Tibial nerve (tissue), 4 donors: ENCODE results near the gene ZBTB2. TPM values are rescaled to one million over a fixed set of nuclear protein-coding genes. Genes with fewer than 3 reads are reported as not detected.
"Not testable (repeated sequence)": the region's sequence is repeated elsewhere in the genome, so short reads cannot be mapped to it uniquely, and the experiment has no call there.

Experiments
- DNase-seq, 2 donors: peaks; one replicate each; pipeline ENCODE4 v3.0.0-alpha.2; 2019; ENCODE audit warnings: low spot score in 2 of 2
- H3K27ac ChIP-seq, 4 donors: fragments of 200-600 bp; sonication (generic) in 3 of 4; one replicate each; pipeline ENCODE4 v1.5.1; 2017 to 2019; ENCODE audit warnings: mild to moderate bottlenecking in 1 of 4
- H3K27me3 ChIP-seq, 2 donors: fragments of 200-600 bp; sonication (generic) in 1 of 2; one replicate each; pipeline versions ENCODE4 v1.5.1 to v1.6.0; 2017 to 2019
- H3K36me3 ChIP-seq, 3 donors: fragments of 200-600 bp; sonication (generic); one replicate each; pipeline ENCODE4 v1.5.1; 2018 to 2019
- H3K4me1 ChIP-seq, 4 donors: fragments of 200-600 bp; sonication (generic) in 3 of 4; one replicate each; pipeline ENCODE4 v1.5.1; 2017 to 2019
- H3K4me3 ChIP-seq, 4 donors: fragments of 200-600 bp; sonication (generic) in 3 of 4; one replicate each; pipeline ENCODE4 v1.5.1; 2017 to 2019; ENCODE audit warnings: mild to moderate bottlenecking in 1 of 4, moderate library complexity in 1 of 4
- H3K9me3 ChIP-seq, 4 donors: fragments of 200-600 bp; sonication (generic) in 3 of 4; one replicate each; pipeline ENCODE4 v1.5.1; 2017 to 2019
- EP300 ChIP-seq, 2 donors: sonication (generic); formaldehyde crosslinking; IDR thresholded peaks; one replicate each; pipeline ENCODE4 v1.6.1; 2017; ENCODE audit warnings: antibody characterized with exemption in 2 of 2, mild to moderate bottlenecking in 1 of 2
- POLR2A ChIP-seq, 2 donors: fragments of 450-650 bp; IDR thresholded peaks; one replicate each; pipeline ENCODE4 v1.6.1; 2017; ENCODE audit warnings: antibody characterized with exemption in 2 of 2, mild to moderate bottlenecking in 2 of 2, moderate library complexity in 2 of 2
- whole genome bisulfite sequencing, 2 donors: methylation state at CpG; one replicate each; pipeline ENCODE4 v1.1.5; 2018; 5-methylcytosine and 5-hydroxymethylcytosine counted together
- total RNA-seq, 4 donors: library from RNA; depleted of rRNA; stranded (reverse); fragments of >200 nt; gene quantifications; one replicate each; pipeline ENCODE4 v1.1.0, GENCODE V29; 2016
- TF ChIP-seq, protein P1 (sequence below), 5 experiments: fragments of 200-600 bp in 3 of 5; fragments of 450-650 bp in 2 of 5; sonication (generic) in 3 of 5; IDR thresholded peaks; one replicate each; pipeline ENCODE4 v1.5.1; 2016 to 2019; ENCODE audit warnings: antibody characterized with exemption in 5 of 5, mild to moderate bottlenecking in 3 of 5, moderate library complexity in 2 of 5

The ZBTB2 gene
- total RNA-seq, 4 donors from 2014 or later: 5.7 to 13.8 (median 10.2) TPM

DNA sequence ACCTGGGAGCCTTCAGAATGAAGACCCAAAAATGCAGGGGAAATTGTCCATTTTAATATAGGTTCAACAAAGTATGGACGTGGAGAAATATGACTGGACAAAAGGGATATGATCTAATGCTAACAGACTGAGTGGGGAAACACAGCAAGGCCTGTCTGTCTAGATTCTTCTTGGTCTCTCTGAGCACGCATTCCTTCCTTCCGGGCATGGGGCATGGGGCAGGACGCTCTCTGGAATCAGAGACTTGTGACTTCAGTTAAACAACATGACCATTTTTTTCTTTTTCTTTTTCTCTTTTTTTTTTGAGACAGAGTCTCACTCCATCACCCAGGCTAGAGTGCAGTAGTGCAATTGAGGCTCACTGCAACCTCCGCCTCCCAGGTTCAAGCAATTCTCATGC, 31.9 kb downstream of the ZBTB2 start:
- Histone ChIP-seq H3K27me3 (no peaks in the 10 kb centered on the region), H3K27ac (no peak overlapping the region), H3K9me3 (no peaks in the 10 kb centered on the region), H3K36me3 (peaks cover 0 to 45% (median 0%) of the 10 kb centered on the region in 3 donors), H3K4me1 (peaks cover 0 to 21% (median 8%) of the 10 kb centered on the region in 4 donors), H3K4me3 (no peak overlapping the region)
- TF ChIP-seq POLR2A (IDR thresholded peaks at IDR 0.05) (no peak), EP300 (IDR thresholded peaks at IDR 0.05) (no peak)
- TF ChIP-seq, protein P1, sequence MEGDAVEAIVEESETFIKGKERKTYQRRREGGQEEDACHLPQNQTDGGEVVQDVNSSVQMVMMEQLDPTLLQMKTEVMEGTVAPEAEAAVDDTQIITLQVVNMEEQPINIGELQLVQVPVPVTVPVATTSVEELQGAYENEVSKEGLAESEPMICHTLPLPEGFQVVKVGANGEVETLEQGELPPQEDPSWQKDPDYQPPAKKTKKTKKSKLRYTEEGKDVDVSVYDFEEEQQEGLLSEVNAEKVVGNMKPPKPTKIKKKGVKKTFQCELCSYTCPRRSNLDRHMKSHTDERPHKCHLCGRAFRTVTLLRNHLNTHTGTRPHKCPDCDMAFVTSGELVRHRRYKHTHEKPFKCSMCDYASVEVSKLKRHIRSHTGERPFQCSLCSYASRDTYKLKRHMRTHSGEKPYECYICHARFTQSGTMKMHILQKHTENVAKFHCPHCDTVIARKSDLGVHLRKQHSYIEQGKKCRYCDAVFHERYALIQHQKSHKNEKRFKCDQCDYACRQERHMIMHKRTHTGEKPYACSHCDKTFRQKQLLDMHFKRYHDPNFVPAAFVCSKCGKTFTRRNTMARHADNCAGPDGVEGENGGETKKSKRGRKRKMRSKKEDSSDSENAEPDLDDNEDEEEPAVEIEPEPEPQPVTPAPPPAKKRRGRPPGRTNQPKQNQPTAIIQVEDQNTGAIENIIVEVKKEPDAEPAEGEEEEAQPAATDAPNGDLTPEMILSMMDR (IDR thresholded peaks at IDR 0.05): no peak
- no peak for DNase-seq
- WGBS, 2 donors: 69 to 70% methylated on average over 5 of the region's 5 CpGs

DNA sequence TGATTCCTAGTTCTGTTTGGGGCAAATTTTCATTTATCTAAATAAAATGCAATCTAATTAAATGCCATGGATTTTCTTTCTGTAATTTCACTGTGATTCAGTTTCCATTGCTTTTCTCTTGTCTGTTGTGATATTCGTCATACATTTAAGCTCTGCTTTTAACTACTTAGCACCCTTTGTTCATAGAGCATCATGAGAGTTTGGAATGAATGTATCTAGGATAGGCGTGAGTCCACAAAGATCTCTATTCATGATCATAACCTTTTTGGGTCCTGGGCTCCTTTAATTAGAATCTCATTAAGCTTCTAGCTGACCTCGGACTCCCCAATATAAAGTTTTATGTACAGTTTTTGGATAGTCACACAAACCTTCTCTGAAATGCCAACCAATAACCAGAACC, 32.9 kb downstream of the ZBTB2 start:
- peaks cover 0 to 54% (median 0%) of the 10 kb centered on the region in 3 donors for H3K36me3 ChIP-seq
- no peak for TF ChIP-seq EP300 (IDR thresholded peaks at IDR 0.05)
- TF ChIP-seq POLR2A (IDR thresholded peaks at IDR 0.05): no peak
- TF ChIP-seq, protein P1 (IDR thresholded peaks at IDR 0.05): no peak
- no peaks in the 10 kb centered on the region for H3K9me3 ChIP-seq
- no peak overlapping the region for H3K4me3 ChIP-seq
- peak overlapping the region in 1 of 4 donors; percentile 12 for H3K27ac ChIP-seq
- H3K27me3 ChIP-seq: no peaks in the 10 kb centered on the region
- 41 to 48% methylated on average over 3 of the region's 3 CpGs for WGBS, 2 donors
- peaks cover 0 to 21% (median 8%) of the 10 kb centered on the region in 4 donors for H3K4me1 ChIP-seq
- no peak for DNase-seq

DNA sequence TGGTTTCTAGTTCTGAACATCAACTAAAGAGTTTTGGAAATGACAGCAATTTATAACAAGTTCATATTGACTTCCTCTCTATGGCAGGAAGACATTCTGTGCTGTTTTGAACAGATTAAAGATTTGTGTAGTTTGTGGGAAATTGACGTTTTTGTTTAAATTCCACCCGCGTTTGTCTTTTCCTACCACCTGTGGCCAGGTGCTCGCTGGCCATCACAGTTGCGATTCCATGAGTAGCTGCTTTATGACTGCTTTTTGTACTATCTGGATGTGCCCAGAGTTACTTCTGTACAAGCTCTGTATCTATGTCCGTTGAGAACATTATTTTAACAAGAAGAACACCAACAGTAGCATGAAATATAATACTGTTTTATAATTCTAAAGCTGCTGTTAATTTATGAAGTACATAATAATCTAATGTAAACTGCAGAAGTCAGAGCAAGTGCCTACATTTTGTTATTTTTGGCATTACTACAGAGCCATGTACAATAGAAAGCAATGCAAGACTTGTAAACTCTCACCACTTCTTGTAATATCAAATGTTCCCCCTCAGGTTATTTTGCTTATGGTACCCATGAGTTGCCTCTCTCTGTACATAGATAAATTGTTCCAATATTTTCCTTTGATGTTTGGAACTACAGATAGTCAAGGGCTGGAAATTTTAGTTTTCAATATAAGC, 33.5 kb downstream of the ZBTB2 start:
- WGBS, 2 donors: 72 to 74% methylated on average over 6 of the region's 6 CpGs
- Histone ChIP-seq H3K27me3 (no peaks in the 10 kb centered on the region), H3K4me3 (no peak overlapping the region), H3K9me3 (no peaks in the 10 kb centered on the region), H3K27ac (peak overlapping the region in 1 of 4 donors; percentile 70), H3K4me1 (peaks cover 0 to 21% (median 8%) of the 10 kb centered on the region in 4 donors), H3K36me3 (peaks cover 0 to 56% (median 0%) of the 10 kb centered on the region in 3 donors)
- TF ChIP-seq POLR2A (IDR thresholded peaks at IDR 0.05) (no peak), EP300 (IDR thresholded peaks at IDR 0.05) (no peak)
- TF ChIP-seq, protein P1 (IDR thresholded peaks at IDR 0.05): no peak
- DNase-seq: no peak

DNA sequence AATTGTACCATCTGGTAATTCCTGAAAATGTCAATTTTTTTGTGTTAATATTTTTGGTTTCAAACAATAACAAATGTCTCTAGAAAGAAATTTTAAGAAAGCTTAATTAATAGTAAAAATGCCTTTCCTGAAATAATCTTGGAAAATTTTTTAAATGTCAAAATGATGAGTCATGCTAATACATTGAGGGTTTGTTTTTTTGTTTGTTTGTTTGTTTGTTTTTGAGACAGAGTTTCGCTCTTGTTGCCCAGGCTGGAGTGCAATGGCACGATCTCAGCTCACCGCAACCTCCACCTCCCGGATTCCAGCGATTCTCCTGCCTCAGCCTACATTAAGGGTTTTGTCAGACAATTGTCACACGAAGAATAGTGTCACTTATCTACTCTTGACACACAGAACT, 34.4 kb downstream of the ZBTB2 start:
- H3K4me3 ChIP-seq, H3K9me3 ChIP-seq, DNase-seq, H3K27me3 ChIP-seq: not testable (repeated sequence)
- Histone ChIP-seq H3K4me1 (peaks cover 0 to 21% (median 8%) of the 10 kb centered on the region in 4 donors), H3K36me3 (peaks cover 0 to 54% (median 0%) of the 10 kb centered on the region in 3 donors), H3K27ac (peak overlapping the region in 1 of 4 donors; percentile 70)
- WGBS, 2 donors: 53 to 73% methylated on average over 6 of the region's 6 CpGs

DNA sequence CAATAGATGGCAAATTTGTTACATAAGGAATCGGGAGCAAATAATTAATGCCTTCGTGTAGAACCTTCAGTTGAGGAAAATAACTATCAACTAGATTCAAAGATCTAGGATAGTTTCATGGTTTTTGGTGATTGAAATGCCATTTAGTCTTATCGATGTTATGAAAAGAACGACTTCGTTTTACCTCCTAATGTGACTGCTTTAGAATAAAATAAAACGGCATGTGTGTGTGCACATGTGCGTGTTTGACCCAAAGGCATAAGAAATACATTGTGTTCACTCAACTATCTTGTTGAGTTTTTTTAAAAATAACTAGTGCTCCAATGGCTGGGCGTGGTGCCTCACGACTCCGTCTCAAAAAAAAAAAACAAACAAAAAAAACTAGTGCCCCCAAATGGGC, 37.6 kb downstream of the ZBTB2 start:
- no peak for DNase-seq
- TF ChIP-seq EP300 (IDR thresholded peaks at IDR 0.05) (no peak), POLR2A (IDR thresholded peaks at IDR 0.05) (no peak)
- TF ChIP-seq, protein P1 (IDR thresholded peaks at IDR 0.05): no peak
- H3K27me3 ChIP-seq: no peaks in the 10 kb centered on the region
- no peak overlapping the region for H3K27ac ChIP-seq
- peaks cover 0 to 48% (median 0%) of the 10 kb centered on the region in 3 donors for H3K36me3 ChIP-seq
- H3K4me1 ChIP-seq: peaks cover 0 to 21% (median 8%) of the 10 kb centered on the region in 4 donors
- H3K4me3 ChIP-seq: no peak overlapping the region
- no peaks in the 10 kb centered on the region for H3K9me3 ChIP-seq
- WGBS, 2 donors: 90 to 92% methylated on average over 10 of the region's 10 CpGs
